T47D (cell line): ENCODE results near the gene TTC39B.
A peak's percentile ranks its signal among the peaks of the same experiment; 100 is the strongest.

ENCODE experiments used
- DNase-seq, 2 experiments: peaks; one replicate each; pipeline versions ENCODE4 v3.0.0 to v3.0.0-alpha.2; 2011 to 2012; ENCODE audit warnings: low read depth in 1 of 2, low spot score in 1 of 2
- JUND ChIP-seq: IDR thresholded peaks from 2 replicates; pipeline ENCODE4 v1.6.1; 2012; ENCODE audit warnings: low read depth
- in situ Hi-C: cut with HindIII; loops from 2 replicates; pipeline ENCODE4 v1.10.0; 2016; ENCODE audit warnings: low sequenced_read_pairs, low pct_unique_long_range_greater_than_20kb

TTC39B gene

GRCh38 chr9:15293804-15294316, 13.2 kb downstream of the TTC39B start:
- in situ Hi-C loops = no loop called here
- peak in 1 of 2 experiments; percentile 36 for DNase-seq
- no peak for TF ChIP-seq JUND

- DNase-seq = no peak
- no peak for TF ChIP-seq JUND
- in situ Hi-C loops = no loop called here
Observed at GRCh38 chr9:15293084-15293483, 13.9 kb downstream of the TTC39B start.

- no peak for DNase-seq
- no peak for TF ChIP-seq JUND
- in situ Hi-C loops = no loop called here
Observed at GRCh38 chr9:15289603-15290002, 17.4 kb downstream of the TTC39B start.

- DNase-seq = no peak
- TF ChIP-seq JUND = no peak
- in situ Hi-C loops = no loop called here
Observed at GRCh38 chr9:15287309-15287708, 19.7 kb downstream of the TTC39B start.

GRCh38 chr9:15286161-15286821, 20.7 kb downstream of the TTC39B start:
- in situ Hi-C loops = no loop called here
- TF ChIP-seq JUND = no peak
- peak in 1 of 2 experiments; percentile 56 for DNase-seq

- in situ Hi-C loops = no loop called here
- TF ChIP-seq JUND = no peak
- DNase-seq = no peak
Observed at GRCh38 chr9:15282567-15283285, 24.3 kb downstream of the TTC39B start.

- DNase-seq = no peak
- in situ Hi-C loops = no loop called here
- no peak for TF ChIP-seq JUND
Observed at GRCh38 chr9:15280647-15281046, 26.4 kb downstream of the TTC39B start.

GRCh38 chr9:15278839-15279238, 28.2 kb downstream of the TTC39B start:
- no peak for DNase-seq
- TF ChIP-seq JUND = no peak
- in situ Hi-C loops = no loop called here

GRCh38 chr9:15278091-15278687, 28.8 kb downstream of the TTC39B start:
- no peak for DNase-seq
- in situ Hi-C loops = no loop called here
- no peak for TF ChIP-seq JUND

GRCh38 chr9:15277400-15278090, 29.5 kb downstream of the TTC39B start:
- in situ Hi-C loops = no loop called here
- DNase-seq = peak in 1 of 2 experiments; percentile 45

GRCh38 chr9:15276328-15276938, 30.6 kb downstream of the TTC39B start:
- DNase-seq = peak in 1 of 2 experiments; percentile 53

More at GRCh38 chr9:15277400-15278090, 29.5 kb downstream of the TTC39B start:
- TF ChIP-seq JUND = no peak

GRCh38 chr9:15274425-15274824, 32.6 kb downstream of the TTC39B start:
- TF ChIP-seq JUND = no peak
- no peak for DNase-seq
- in situ Hi-C loops = no loop called here

More at GRCh38 chr9:15276328-15276938, 30.6 kb downstream of the TTC39B start:
- no peak for TF ChIP-seq JUND
- in situ Hi-C loops = no loop called here
